ENCODE data around the gene CFAP74. TPM values are rescaled to one million over a fixed set of nuclear protein-coding genes. Genes with fewer than 3 reads are reported as not detected.

The CFAP74 gene
- total RNA-seq, 1 experiment from 2014 or later: not detected

DNA sequence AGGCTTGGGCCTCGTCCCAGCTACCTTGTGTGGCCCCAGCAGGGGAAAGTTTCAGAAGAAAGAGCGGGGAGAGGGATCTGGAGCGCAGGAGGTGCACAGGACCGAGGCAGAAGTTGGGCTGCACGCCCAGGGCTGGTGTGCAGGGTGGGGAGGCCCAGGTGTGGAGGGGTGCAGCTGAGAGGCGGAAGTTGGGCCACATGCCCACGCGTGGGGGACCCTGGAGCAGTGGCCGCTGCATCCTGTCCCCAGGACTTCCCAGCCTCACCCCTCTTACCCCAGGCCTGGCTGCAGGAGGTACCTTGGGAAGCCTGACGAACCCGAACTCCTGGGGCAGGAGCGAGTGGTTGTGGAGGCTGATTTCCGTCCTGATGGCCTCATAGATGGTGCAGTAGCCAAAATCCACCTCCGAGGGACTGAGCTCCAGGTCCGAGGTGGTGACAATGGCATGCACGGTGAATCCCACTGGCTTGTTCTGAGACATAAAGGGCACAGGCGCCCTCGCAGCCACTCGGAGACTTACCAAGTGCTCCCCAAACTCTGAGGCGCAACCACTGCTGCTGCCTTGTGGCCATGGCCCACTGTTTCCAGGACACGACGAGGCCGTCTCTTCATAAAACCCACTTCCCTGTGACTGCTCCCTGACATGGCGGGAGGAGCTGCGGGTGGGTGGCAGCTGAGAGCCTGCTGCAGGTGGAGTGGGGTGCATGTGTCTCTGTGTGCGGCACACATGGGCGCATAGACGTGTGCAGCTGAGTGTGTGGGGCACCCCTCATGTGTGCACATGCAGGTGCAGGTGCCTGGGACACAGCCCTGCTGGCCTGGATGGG is 64.1 kb downstream of the CFAP74 start:
- intact Hi-C loops (cut with micrococcal nuclease; ENCODE audit: unreplicated experiment): no loop called here

DNA sequence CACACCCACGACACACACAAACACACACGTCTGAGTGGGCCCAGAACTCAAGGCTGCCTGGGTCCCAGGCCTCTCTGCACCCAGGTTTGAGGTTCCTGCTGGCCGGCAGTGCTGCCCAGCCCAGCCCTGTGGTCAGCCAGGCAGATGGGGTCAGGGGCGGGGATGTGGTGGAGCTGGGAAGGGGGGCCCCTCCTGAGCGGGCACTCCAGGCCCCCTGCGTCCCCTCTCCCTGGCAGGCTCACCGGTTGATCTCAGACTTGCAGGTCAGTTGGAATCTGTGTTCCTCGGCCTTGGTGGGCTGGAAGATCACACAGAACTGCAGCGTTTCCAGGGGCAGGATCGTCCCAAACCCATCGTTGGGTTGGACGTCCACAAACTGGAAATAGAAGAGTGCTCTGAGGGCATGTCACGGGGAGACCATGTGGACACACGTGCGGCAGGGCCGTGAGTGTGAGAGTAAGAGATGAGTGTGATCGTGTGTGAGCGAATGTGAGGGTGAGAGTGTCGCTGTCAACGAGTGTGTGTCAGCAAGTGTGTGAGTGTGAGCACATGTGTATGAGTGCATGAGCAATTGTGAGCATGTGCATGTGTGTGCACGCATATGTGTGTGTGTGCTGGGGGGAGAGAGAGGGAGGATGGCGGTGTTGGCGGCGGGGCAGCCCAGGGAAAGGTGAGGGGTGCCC is 64.8 kb downstream of the CFAP74 start:
- Mint-ChIP-seq H3K9me3 (ENCODE audit: low read depth, unreplicated experiment) (peaks cover 4% of the 10 kb centered on the region), H3K27me3 (ENCODE audit: unreplicated experiment) (peaks cover 24% of the 10 kb centered on the region), H3K4me3 (ENCODE audit: low read depth, unreplicated experiment) (no peak overlapping the region), H3K27ac (ENCODE audit: unreplicated experiment) (no peak overlapping the region), H3K36me3 (ENCODE audit: insufficient read depth, unreplicated experiment) (no peaks in the 10 kb centered on the region), H3K4me1 (ENCODE audit: low read depth, unreplicated experiment) (no peaks in the 10 kb centered on the region)
- no TSS peak for BruUV-seq (replicated peaks)
- intact Hi-C loops (cut with micrococcal nuclease; ENCODE audit: unreplicated experiment): no loop called here
- TF ChIP-seq, protein P1, sequence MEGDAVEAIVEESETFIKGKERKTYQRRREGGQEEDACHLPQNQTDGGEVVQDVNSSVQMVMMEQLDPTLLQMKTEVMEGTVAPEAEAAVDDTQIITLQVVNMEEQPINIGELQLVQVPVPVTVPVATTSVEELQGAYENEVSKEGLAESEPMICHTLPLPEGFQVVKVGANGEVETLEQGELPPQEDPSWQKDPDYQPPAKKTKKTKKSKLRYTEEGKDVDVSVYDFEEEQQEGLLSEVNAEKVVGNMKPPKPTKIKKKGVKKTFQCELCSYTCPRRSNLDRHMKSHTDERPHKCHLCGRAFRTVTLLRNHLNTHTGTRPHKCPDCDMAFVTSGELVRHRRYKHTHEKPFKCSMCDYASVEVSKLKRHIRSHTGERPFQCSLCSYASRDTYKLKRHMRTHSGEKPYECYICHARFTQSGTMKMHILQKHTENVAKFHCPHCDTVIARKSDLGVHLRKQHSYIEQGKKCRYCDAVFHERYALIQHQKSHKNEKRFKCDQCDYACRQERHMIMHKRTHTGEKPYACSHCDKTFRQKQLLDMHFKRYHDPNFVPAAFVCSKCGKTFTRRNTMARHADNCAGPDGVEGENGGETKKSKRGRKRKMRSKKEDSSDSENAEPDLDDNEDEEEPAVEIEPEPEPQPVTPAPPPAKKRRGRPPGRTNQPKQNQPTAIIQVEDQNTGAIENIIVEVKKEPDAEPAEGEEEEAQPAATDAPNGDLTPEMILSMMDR (IDR thresholded peaks at IDR 0.05; ENCODE audit: unreplicated experiment): no peak
- no peak for DNase-seq
- CTCF ChIA-PET: no interaction called here

More for the DNA sequence above, 64.1 kb downstream of the CFAP74 start:
- Mint-ChIP-seq H3K27ac (ENCODE audit: unreplicated experiment) (no peak overlapping the region), H3K27me3 (ENCODE audit: unreplicated experiment) (peaks cover 32% of the 10 kb centered on the region), H3K4me1 (ENCODE audit: low read depth, unreplicated experiment) (no peaks in the 10 kb centered on the region), H3K9me3 (ENCODE audit: low read depth, unreplicated experiment) (no peaks in the 10 kb centered on the region), H3K4me3 (ENCODE audit: low read depth, unreplicated experiment) (no peak overlapping the region), H3K36me3 (ENCODE audit: insufficient read depth, unreplicated experiment) (no peaks in the 10 kb centered on the region)
- DNase-seq: no peak
- CTCF ChIA-PET: no interaction called here
- BruUV-seq (replicated peaks): no TSS peak
- TF ChIP-seq, protein P1 (IDR thresholded peaks at IDR 0.05; ENCODE audit: unreplicated experiment): no peak

DNA sequence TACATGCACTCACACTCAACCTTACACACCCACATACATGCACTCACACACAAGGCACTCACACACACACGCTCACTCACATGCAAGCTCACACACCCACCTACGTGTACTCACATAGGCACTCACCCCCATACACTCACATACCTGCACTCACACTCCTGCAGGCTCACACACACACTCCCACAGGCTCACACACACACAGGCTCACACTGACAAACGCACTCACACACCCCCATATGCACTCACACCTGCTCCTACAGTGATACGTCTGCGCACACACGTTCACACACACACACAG is 65.4 kb downstream of the CFAP74 start:
- no TSS peak for BruUV-seq (replicated peaks)
- DNase-seq: no peak
- TF ChIP-seq, protein P1 (IDR thresholded peaks at IDR 0.05; ENCODE audit: unreplicated experiment): no peak
- H3K27ac Mint-ChIP-seq (ENCODE audit: unreplicated experiment): no peak overlapping the region
- CTCF ChIA-PET: interaction anchor here (0.6 kb wide), 1 partner anchor 15 kb away, joined by 4 read pairs; no protein-coding TSS in a partner anchor
- no peak overlapping the region for H3K4me3 Mint-ChIP-seq (ENCODE audit: low read depth, unreplicated experiment)
- no peaks in the 10 kb centered on the region for H3K36me3 Mint-ChIP-seq (ENCODE audit: insufficient read depth, unreplicated experiment)
- H3K9me3 Mint-ChIP-seq (ENCODE audit: low read depth, unreplicated experiment): peaks cover 4% of the 10 kb centered on the region
- intact Hi-C loops (cut with micrococcal nuclease; ENCODE audit: unreplicated experiment): no loop called here
- H3K4me1 Mint-ChIP-seq (ENCODE audit: low read depth, unreplicated experiment): no peaks in the 10 kb centered on the region
- H3K27me3 Mint-ChIP-seq (ENCODE audit: unreplicated experiment): peaks cover 19% of the 10 kb centered on the region

DNA sequence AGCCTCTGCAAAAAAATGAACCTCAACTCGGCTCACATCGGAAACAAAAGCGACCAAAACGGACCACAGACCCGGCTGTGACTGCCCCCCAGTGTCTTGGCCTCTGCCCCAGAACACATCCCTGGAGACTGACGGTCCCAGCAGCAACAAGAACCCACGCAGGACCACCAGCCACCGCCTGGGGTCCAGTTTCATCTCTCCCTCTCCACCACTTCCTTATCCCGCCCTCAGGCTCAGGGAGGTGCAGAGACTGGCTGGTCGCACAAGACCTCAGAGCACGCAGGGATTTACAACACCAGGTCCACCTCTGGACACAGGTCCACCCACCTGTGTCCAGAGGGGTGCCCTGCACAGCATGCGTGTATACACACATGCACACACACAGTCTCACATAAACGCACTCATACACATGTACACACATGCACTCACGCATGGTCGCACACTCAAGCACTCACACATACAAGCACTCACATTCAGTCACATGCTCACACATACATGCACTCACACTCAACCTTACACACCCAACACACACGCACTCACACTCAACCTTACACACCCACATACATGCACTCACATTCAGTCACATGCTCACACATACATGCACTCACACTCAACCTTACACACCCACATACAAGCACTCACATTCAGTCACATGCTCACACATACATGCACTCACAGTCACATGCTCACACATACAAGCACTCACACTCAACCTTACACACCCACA is 65.9 kb downstream of the CFAP74 start:
- H3K4me1 Mint-ChIP-seq (ENCODE audit: low read depth, unreplicated experiment): no peaks in the 10 kb centered on the region
- BruUV-seq (replicated peaks): no TSS peak
- CTCF ChIA-PET: interaction anchor here (0.6 kb wide), 1 partner anchor 16 kb away, joined by 4 read pairs; no protein-coding TSS in a partner anchor
- TF ChIP-seq, protein P1 (IDR thresholded peaks at IDR 0.05; ENCODE audit: unreplicated experiment): no peak
- no peaks in the 10 kb centered on the region for H3K36me3 Mint-ChIP-seq (ENCODE audit: insufficient read depth, unreplicated experiment)
- DNase-seq: no peak
- peaks cover 17% of the 10 kb centered on the region for H3K27me3 Mint-ChIP-seq (ENCODE audit: unreplicated experiment)
- H3K4me3 Mint-ChIP-seq (ENCODE audit: low read depth, unreplicated experiment): no peak overlapping the region
- no peak overlapping the region for H3K27ac Mint-ChIP-seq (ENCODE audit: unreplicated experiment)
- peaks cover 4% of the 10 kb centered on the region for H3K9me3 Mint-ChIP-seq (ENCODE audit: low read depth, unreplicated experiment)
- intact Hi-C loops (cut with micrococcal nuclease; ENCODE audit: unreplicated experiment): no loop called here

Measured in Calu3 (cell line).